ENCODE results near the gene LPAR4.

DNA sequence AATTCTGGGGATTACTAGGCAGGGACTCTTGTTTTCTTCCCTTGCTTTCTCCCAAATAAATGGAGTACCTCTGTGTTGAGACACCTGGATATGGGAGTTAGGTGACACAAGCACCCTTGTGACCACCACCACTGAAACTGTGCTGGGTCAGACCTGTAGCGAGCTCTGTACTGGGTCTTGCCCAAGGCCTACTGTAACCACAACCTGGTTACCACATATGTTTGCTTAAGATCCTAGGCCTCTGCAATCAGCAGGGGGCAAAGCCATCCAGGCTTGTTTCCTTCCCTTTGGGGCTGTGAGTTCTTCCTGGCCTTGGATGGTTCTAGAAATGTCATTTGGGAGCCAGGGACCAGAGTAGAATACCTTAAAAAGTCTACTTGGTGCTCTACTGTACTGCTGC, 49.4 kb downstream of the LPAR4 start:
- TF ChIP-seq, protein P1, sequence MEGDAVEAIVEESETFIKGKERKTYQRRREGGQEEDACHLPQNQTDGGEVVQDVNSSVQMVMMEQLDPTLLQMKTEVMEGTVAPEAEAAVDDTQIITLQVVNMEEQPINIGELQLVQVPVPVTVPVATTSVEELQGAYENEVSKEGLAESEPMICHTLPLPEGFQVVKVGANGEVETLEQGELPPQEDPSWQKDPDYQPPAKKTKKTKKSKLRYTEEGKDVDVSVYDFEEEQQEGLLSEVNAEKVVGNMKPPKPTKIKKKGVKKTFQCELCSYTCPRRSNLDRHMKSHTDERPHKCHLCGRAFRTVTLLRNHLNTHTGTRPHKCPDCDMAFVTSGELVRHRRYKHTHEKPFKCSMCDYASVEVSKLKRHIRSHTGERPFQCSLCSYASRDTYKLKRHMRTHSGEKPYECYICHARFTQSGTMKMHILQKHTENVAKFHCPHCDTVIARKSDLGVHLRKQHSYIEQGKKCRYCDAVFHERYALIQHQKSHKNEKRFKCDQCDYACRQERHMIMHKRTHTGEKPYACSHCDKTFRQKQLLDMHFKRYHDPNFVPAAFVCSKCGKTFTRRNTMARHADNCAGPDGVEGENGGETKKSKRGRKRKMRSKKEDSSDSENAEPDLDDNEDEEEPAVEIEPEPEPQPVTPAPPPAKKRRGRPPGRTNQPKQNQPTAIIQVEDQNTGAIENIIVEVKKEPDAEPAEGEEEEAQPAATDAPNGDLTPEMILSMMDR (conservative IDR thresholded peaks at IDR 0.05; ENCODE audit: low read depth, low read length), result no peak
- TF ChIP-seq EZH2 (IDR thresholded peaks at IDR 0.05; ENCODE audit: borderline replicate concordance, low read depth, low read length, poor library complexity, severe bottlenecking), result no peak
